ENCODE results near the gene HACD2.
"Not testable (repeated sequence)": the region's sequence is repeated elsewhere in the genome, so short reads cannot be mapped to it uniquely, and the experiment has no call there.

The HACD2 gene

GRCh38 chr3:123610331-123610730 lies 25.5 kb upstream of the HACD2 start:
- DNase-seq, result no peak

- DNase-seq, result no peak
Measured at GRCh38 chr3:123609063-123609462, 24.2 kb upstream of the HACD2 start.

- DNase-seq, result no peak
Measured at GRCh38 chr3:123608263-123608937, 23.5 kb upstream of the HACD2 start.

GRCh38 chr3:123606527-123606926 lies 21.7 kb upstream of the HACD2 start:
- DNase-seq, result no peak

GRCh38 chr3:123605789-123606234 lies 21.0 kb upstream of the HACD2 start:
- no peak for DNase-seq

GRCh38 chr3:123603153-123603552 lies 18.3 kb upstream of the HACD2 start:
- not testable (repeated sequence) for DNase-seq

GRCh38 chr3:123602325-123602724 lies 17.5 kb upstream of the HACD2 start:
- no peak for DNase-seq

- DNase-seq, result not testable (repeated sequence)
Measured at GRCh38 chr3:123600863-123601262, 16.0 kb upstream of the HACD2 start.

- no peak for DNase-seq
Measured at GRCh38 chr3:123597561-123597960, 12.7 kb upstream of the HACD2 start.

- DNase-seq, result no peak
Measured at GRCh38 chr3:123595396-123596180, 10.7 kb upstream of the HACD2 start.

GRCh38 chr3:123593381-123593780 lies 8.5 kb upstream of the HACD2 start:
- DNase-seq, result no peak

- no peak for DNase-seq
Measured at GRCh38 chr3:123590685-123591450, 6.0 kb upstream of the HACD2 start.

- DNase-seq, result no peak
Measured at GRCh38 chr3:123587401-123587800, 2.5 kb upstream of the HACD2 start.

GRCh38 chr3:123586968-123587367 lies 2.1 kb upstream of the HACD2 start:
- DNase-seq, result no peak

GRCh38 chr3:123586131-123586530 lies 1.3 kb upstream of the HACD2 start:
- no peak for DNase-seq

GRCh38 chr3:123584284-123584987 lies 417 bp downstream of the HACD2 start:
- DNase-seq, result no peak

GRCh38 chr3:123583561-123583960 lies 1.3 kb downstream of the HACD2 start:
- no peak for DNase-seq

GRCh38 chr3:123582315-123582714 lies 2.5 kb downstream of the HACD2 start:
- DNase-seq, result no peak

- DNase-seq, result no peak
Measured at GRCh38 chr3:123576122-123576521, 8.7 kb downstream of the HACD2 start.

GRCh38 chr3:123571973-123572365 lies 12.9 kb downstream of the HACD2 start:
- no peak for DNase-seq

GRCh38 chr3:123571264-123571972 lies 13.4 kb downstream of the HACD2 start:
- no peak for DNase-seq

GRCh38 chr3:123568875-123569274 lies 16.0 kb downstream of the HACD2 start:
- DNase-seq, result no peak
